OCI-LY1 (cell line): ENCODE measurements around the gene COA1.

Experiments used
- H2AFZ ChIP-seq: fragments of 200-600 bp; sonication (generic), shearing (Covaris generic); 2 replicates; pipeline ENCODE4 v1.6.0; 2014; ENCODE audit warnings: antibody characterized with exemption, mild to moderate bottlenecking, low read length
- H3F3A ChIP-seq: fragments of 200-600 bp; sonication (generic), shearing (Covaris generic); 2 replicates; pipeline ENCODE4 v1.6.0; 2014; ENCODE audit warnings: mild to moderate bottlenecking, antibody characterized with exemption, low read length, moderate library complexity; ENCODE audit not compliant: insufficient read depth
- H3K27ac ChIP-seq: fragments of 200-600 bp; sonication (generic); 2 replicates; pipeline ENCODE4 v1.5.1; 2014; ENCODE audit warnings: low read length, mixed run types, mild to moderate bottlenecking, low read depth; ENCODE audit not compliant: poor library complexity, severe bottlenecking
- H3K27me3 ChIP-seq: fragments of 200-600 bp; sonication (generic); 2 replicates; pipeline ENCODE4 v1.6.0; 2014; ENCODE audit warnings: antibody characterized with exemption, mild to moderate bottlenecking, low read length, moderate library complexity; ENCODE audit not compliant: insufficient read depth
- H3K36me3 ChIP-seq: fragments of 200-600 bp; sonication (generic); 2 replicates; pipeline ENCODE4 v1.6.1; 2014; ENCODE audit warnings: mild to moderate bottlenecking, antibody characterized with exemption, low read length, moderate library complexity, mixed read lengths; ENCODE audit not compliant: insufficient read depth
- H3K4me1 ChIP-seq: fragments of 200-600 bp; sonication (generic); 2 replicates; pipeline ENCODE4 v1.5.1; 2014; ENCODE audit warnings: mild to moderate bottlenecking, low read length, moderate library complexity; ENCODE audit not compliant: insufficient read depth, severe bottlenecking
- H3K4me2 ChIP-seq: fragments of 200-600 bp; sonication (generic), shearing (Covaris generic); 2 replicates; pipeline ENCODE4 v1.6.1; 2014; ENCODE audit warnings: low read length
- H3K4me3 ChIP-seq: fragments of 200-600 bp; sonication (generic); 2 replicates; pipeline ENCODE4 v1.5.1; 2014; ENCODE audit warnings: low read length, low read depth, mild to moderate bottlenecking, mixed read lengths; ENCODE audit not compliant: poor library complexity, severe bottlenecking
- H3K79me2 ChIP-seq: fragments of 200-600 bp; shearing (Covaris generic); 2 replicates; pipeline ENCODE4 v1.6.1; 2016; ENCODE audit warnings: mixed run types, low read length, mixed read lengths; ENCODE audit not compliant: insufficient read depth
- H3K9ac ChIP-seq: fragments of 200-600 bp; sonication (generic), shearing (Covaris generic); 2 replicates; pipeline ENCODE4 v1.6.1; 2014; ENCODE audit warnings: mild to moderate bottlenecking, low read length, mixed read lengths
- H3K9me2 ChIP-seq: fragments of 200-600 bp; sonication (generic), shearing (Covaris generic); 2 replicates; pipeline ENCODE4 v1.6.1; 2014; ENCODE audit warnings: low read depth, mild to moderate bottlenecking, low read length, mixed read lengths
- H3K9me3 ChIP-seq: fragments of 200-600 bp; shearing (Covaris generic); 2 replicates; pipeline ENCODE4 v1.6.1; 2014; ENCODE audit warnings: low read length, mixed read lengths
- H4K20me1 ChIP-seq: fragments of 200-600 bp; sonication (generic), shearing (Covaris generic); 2 replicates; pipeline ENCODE4 v1.6.0; 2016; ENCODE audit warnings: mild to moderate bottlenecking, low read length; ENCODE audit not compliant: insufficient read depth
- CTCF ChIP-seq: fragments of 200-600 bp; sonication (generic), shearing (Covaris generic); IDR thresholded peaks from 2 replicates; pipeline ENCODE4 v1.5.1; 2017; ENCODE audit warnings: mild to moderate bottlenecking, antibody characterized with exemption, low read length, moderate library complexity, mixed read lengths
- EZH2 ChIP-seq: fragments of 200-600 bp; sonication (generic), shearing (Covaris generic); IDR thresholded peaks from 2 replicates; pipeline ENCODE4 v1.8.0; 2017; ENCODE audit warnings: borderline replicate concordance, mixed run types, mild to moderate bottlenecking, antibody characterized with exemption, low read length, moderate library complexity, mixed read lengths

The COA1 gene

GRCh38 chr7:43694399-43694748, 34.9 kb downstream of the COA1 start:
- Histone ChIP-seq H3K27ac (peak overlapping the region; percentile 3), H3K9ac (no peak overlapping the region), H3K27me3 (no peaks in the 10 kb centered on the region), H3K4me3 (no peak overlapping the region), H4K20me1 (no peaks in the 10 kb centered on the region), H3K79me2 (peaks cover 96% of the 10 kb centered on the region), H3K4me2 (no peak overlapping the region), H3F3A (no peaks in the 10 kb centered on the region), H3K4me1 (peaks cover 51% of the 10 kb centered on the region), H2AFZ (no peak overlapping the region), H3K36me3 (no peaks in the 10 kb centered on the region), H3K9me2 (no peaks in the 10 kb centered on the region), H3K9me3 (no peaks in the 10 kb centered on the region)
- TF ChIP-seq EZH2 (no peak), CTCF (no peak)

- Histone ChIP-seq H3F3A (no peaks in the 10 kb centered on the region), H3K9me2 (no peaks in the 10 kb centered on the region), H3K4me1 (peaks cover 51% of the 10 kb centered on the region), H3K4me2 (no peak overlapping the region), H3K4me3 (no peak overlapping the region), H3K27me3 (no peaks in the 10 kb centered on the region), H3K36me3 (no peaks in the 10 kb centered on the region), H3K9ac (no peak overlapping the region), H3K27ac (no peak overlapping the region), H3K9me3 (peaks cover 2% of the 10 kb centered on the region), H4K20me1 (no peaks in the 10 kb centered on the region), H2AFZ (no peak overlapping the region), H3K79me2 (peaks cover 96% of the 10 kb centered on the region)
- no peak for TF ChIP-seq EZH2
- TF ChIP-seq CTCF: no peak
Measured at GRCh38 chr7:43693687-43694398, 35.5 kb downstream of the COA1 start.

GRCh38 chr7:43692582-43693373, 36.5 kb downstream of the COA1 start:
- no peaks in the 10 kb centered on the region for H3K9me2 ChIP-seq
- no peaks in the 10 kb centered on the region for H3K27me3 ChIP-seq
- peaks cover 92% of the 10 kb centered on the region for H3K79me2 ChIP-seq
- TF ChIP-seq EZH2: no peak
- no peak for TF ChIP-seq CTCF
- H3K4me3 ChIP-seq: no peak overlapping the region
- no peaks in the 10 kb centered on the region for H3F3A ChIP-seq
- H2AFZ ChIP-seq: no peak overlapping the region
- peaks cover 3% of the 10 kb centered on the region for H3K9me3 ChIP-seq
- no peak overlapping the region for H3K4me2 ChIP-seq
- peaks cover under 1% of the 10 kb centered on the region for H3K36me3 ChIP-seq
- H3K9ac ChIP-seq: no peak overlapping the region
- no peak overlapping the region for H3K27ac ChIP-seq
- H3K4me1 ChIP-seq: peaks cover 41% of the 10 kb centered on the region
- H4K20me1 ChIP-seq: no peaks in the 10 kb centered on the region
